Fibroblast of mammary gland (primary cell): ENCODE data around the gene ITGB7.

Experiments
- DNase-seq: peaks from one replicate; pipeline ENCODE4 v3.0.0-alpha.2; 2010; ENCODE audit warnings: low read depth
- H3K4me3 ChIP-seq: 2 replicates; pipeline ENCODE4 v1.5.1; 2011; ENCODE audit warnings: low read depth, mild to moderate bottlenecking, low read length, moderate library complexity; ENCODE audit not compliant: control insufficient read depth
- CTCF ChIP-seq: conservative IDR thresholded peaks from 2 replicates; pipeline ENCODE4 v1.5.1; 2011; ENCODE audit warnings: low read depth, low read length, inconsistent platforms; ENCODE audit not compliant: control insufficient read depth, insufficient read depth

The ITGB7 gene

GRCh38 chr12:53235742-53236442 lies 28.8 kb upstream of the ITGB7 start:
- H3K4me3 ChIP-seq: no peak overlapping the region
- TF ChIP-seq CTCF: no peak
- no peak for DNase-seq

- no peak for TF ChIP-seq CTCF
These were observed 28.1 kb upstream of the ITGB7 start for GRCh38 chr12:53235164-53235563.

GRCh38 chr12:53234271-53234914 lies 27.3 kb upstream of the ITGB7 start:
- no peak for DNase-seq
- H3K4me3 ChIP-seq: no peak overlapping the region
- no peak for TF ChIP-seq CTCF

More at GRCh38 chr12:53235164-53235563, 28.1 kb upstream of the ITGB7 start:
- no peak for DNase-seq
- no peak overlapping the region for H3K4me3 ChIP-seq

GRCh38 chr12:53233671-53234121 lies 26.6 kb upstream of the ITGB7 start:
- H3K4me3 ChIP-seq: no peak overlapping the region
- peak; percentile 55 for DNase-seq
- peak; percentile 0 for TF ChIP-seq CTCF

- peak; percentile 21 for DNase-seq
- H3K4me3 ChIP-seq: peak overlapping the region; percentile 42
- no peak for TF ChIP-seq CTCF
These were observed 25.8 kb upstream of the ITGB7 start for GRCh38 chr12:53232646-53233461.

GRCh38 chr12:53231921-53232645 lies 25.0 kb upstream of the ITGB7 start, which contains the start of gene RARG:
Gene RARG (minus strand): TSS chr12:53232209. CDS start chr12:53227545, 4,664 bp downstream.
- TF ChIP-seq CTCF: no peak
- H3K4me3 ChIP-seq: peak within 1 kb of the TSS; percentile 56
- peak; percentile 22 for DNase-seq
